Measurements from ENCODE around the gene DLG2.

GRCh38 chr11:84194696-84195095, 1432.4 kb downstream of the DLG2 start:
- TF ChIP-seq CTCF (IDR thresholded peaks at IDR 0.05), result no peak
- no peak for TF ChIP-seq POLR2A (IDR thresholded peaks at IDR 0.05)

Measured in sigmoid colon (tissue), 3 donors.